HEK293T (cell line): Measurements from ENCODE around the gene GTF2A2.
"Not testable (repeated sequence)": the region's sequence is repeated elsewhere in the genome, so short reads cannot be mapped to it uniquely, and the experiment has no call there.

ENCODE experiments used
- ARNT ChIP-seq: fragments of 450-650 bp; IDR thresholded peaks from 2 replicates; pipeline ENCODE4 v1.6.1; 2017; ENCODE audit warnings: mild to moderate bottlenecking
- BHLHE40 ChIP-seq: fragments of 450-650 bp; IDR thresholded peaks from 2 replicates; pipeline ENCODE4 v1.6.1; 2016; ENCODE audit warnings: mild to moderate bottlenecking, moderate library complexity, borderline replicate concordance
- ELF4 ChIP-seq: fragments of 450-650 bp; IDR thresholded peaks from 2 replicates; pipeline ENCODE4 v1.6.1; 2017; ENCODE audit warnings: antibody characterized with exemption
- FOXA1 ChIP-seq: fragments of 450-650 bp; IDR thresholded peaks from 2 replicates; pipeline ENCODE4 v1.6.1; 2016; ENCODE audit warnings: mild to moderate bottlenecking
- FOXK2 ChIP-seq: fragments of 450-650 bp; IDR thresholded peaks from 2 replicates; pipeline ENCODE4 v1.6.1; 2016; ENCODE audit warnings: mild to moderate bottlenecking
- FOXM1 ChIP-seq: fragments of 450-650 bp; IDR thresholded peaks from 2 replicates; pipeline ENCODE4 v1.6.1; 2017; ENCODE audit warnings: mild to moderate bottlenecking, borderline replicate concordance
- HDGF ChIP-seq: fragments of 450-650 bp; IDR thresholded peaks from 2 replicates; pipeline ENCODE4 v1.6.1; 2017; ENCODE audit warnings: antibody characterized with exemption, borderline replicate concordance
- L3MBTL2 ChIP-seq: fragments of 450-650 bp; conservative IDR thresholded peaks from 2 replicates; pipeline ENCODE4 v1.6.1; 2016; ENCODE audit warnings: mild to moderate bottlenecking
- NFRKB ChIP-seq: fragments of 450-650 bp; IDR thresholded peaks from 2 replicates; pipeline ENCODE4 v1.6.1; 2016; ENCODE audit warnings: mild to moderate bottlenecking, moderate library complexity
- SP1 ChIP-seq: fragments of 450-650 bp; IDR thresholded peaks from 2 replicates; pipeline ENCODE4 v1.6.1; 2017
- SUZ12 ChIP-seq: fragments of 450-650 bp; IDR thresholded peaks from 2 replicates; pipeline ENCODE4 v1.6.1; 2016; ENCODE audit warnings: mild to moderate bottlenecking
- TARDBP ChIP-seq: fragments of 450-650 bp; IDR thresholded peaks from 2 replicates; pipeline ENCODE4 v1.6.1; 2016
- ZNF384 ChIP-seq: fragments of 450-650 bp; IDR thresholded peaks from 2 replicates; pipeline ENCODE4 v1.6.1; 2016
- TF ChIP-seq, protein P1 (sequence below): fragments of 450-650 bp; IDR thresholded peaks from 2 replicates; pipeline ENCODE4 v1.6.1; 2016

DNA sequence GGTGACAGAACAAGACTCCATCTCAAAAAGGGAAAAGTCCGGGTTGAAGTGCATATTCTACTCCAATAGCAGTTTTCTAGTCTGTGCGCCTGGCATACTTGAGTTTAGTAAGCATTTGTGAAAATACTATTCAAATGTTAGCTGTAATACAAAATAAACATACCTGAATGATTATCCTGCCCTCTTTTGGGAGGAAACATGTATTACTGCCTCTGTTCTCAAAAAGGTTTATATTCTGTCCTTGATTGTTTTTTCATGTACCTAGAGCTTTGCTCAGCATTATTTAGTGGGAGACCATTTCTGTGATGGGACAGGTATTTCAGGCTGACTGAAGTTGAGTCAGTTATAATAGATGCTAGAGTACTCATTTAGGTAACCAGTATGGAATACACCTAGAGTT is 19.8 kb downstream of the GTF2A2 start:
- TF ChIP-seq SUZ12, ELF4, SP1, FOXA1, ARNT, L3MBTL2, FOXM1, FOXK2, BHLHE40, NFRKB, HDGF, ZNF384, TARDBP: not testable (repeated sequence)
- TF ChIP-seq, protein P1, sequence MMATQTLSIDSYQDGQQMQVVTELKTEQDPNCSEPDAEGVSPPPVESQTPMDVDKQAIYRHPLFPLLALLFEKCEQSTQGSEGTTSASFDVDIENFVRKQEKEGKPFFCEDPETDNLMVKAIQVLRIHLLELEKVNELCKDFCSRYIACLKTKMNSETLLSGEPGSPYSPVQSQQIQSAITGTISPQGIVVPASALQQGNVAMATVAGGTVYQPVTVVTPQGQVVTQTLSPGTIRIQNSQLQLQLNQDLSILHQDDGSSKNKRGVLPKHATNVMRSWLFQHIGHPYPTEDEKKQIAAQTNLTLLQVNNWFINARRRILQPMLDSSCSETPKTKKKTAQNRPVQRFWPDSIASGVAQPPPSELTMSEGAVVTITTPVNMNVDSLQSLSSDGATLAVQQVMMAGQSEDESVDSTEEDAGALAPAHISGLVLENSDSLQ, result not testable (repeated sequence)
